HepG2 (cell line): ENCODE measurements around the gene AFF1. TPM values are rescaled to one million over a fixed set of nuclear protein-coding genes. Genes with fewer than 3 reads are reported as not detected.

ENCODE experiments used
- ATAC-seq: fragments of 200-7000 bp; cut with Tn5 transposase; 3 replicates; pipeline ENCODE4 v1.9.1; 2020; ENCODE audit warnings: mild to moderate bottlenecking, moderate library complexity
- BruUV-seq: library from RNA; stranded (reverse); fragments of 400-500 nt; replicated peaks from 2 replicates; lab custom pipeline; 2021; lab: Mats Ljungman, UMichigan
- CTCF ChIA-PET: fragments of 300-600 bp; formaldehyde crosslinking; extraction: SDS; loops from one replicate; lab custom pipeline; 2021; ENCODE audit warnings: low total read pairs, inconsistent platforms, low intra/inter-chr PET ratio; lab: Yijun Ruan, JAX
- POLR2A ChIA-PET: fragments of 350-600 bp; sonication (Branson Sonifier 250); formaldehyde crosslinking; loops from one replicate; lab custom pipeline; 2020; ENCODE audit warnings: antibody characterized with exemption, inconsistent platforms; lab: Yijun Ruan, JAX
- DNase-seq: peaks from one replicate; pipeline ENCODE4 v3.0.0-alpha.2; 2015; ENCODE audit warnings: low spot score
- FAIRE-seq: peaks from 3 replicates; lab custom pipeline; 2011; peaks lifted over from hg19 to GRCh38; lab: Jason Lieb, UNC
- H2AFZ ChIP-seq: one replicate; pipeline ENCODE4 v1.6.1; 2011; ENCODE audit warnings: low read length, inconsistent platforms
- H3K27ac ChIP-seq: fragments of 300-600 bp; 3 replicates; pipeline ENCODE4 v1.8.0; 2011; ENCODE audit warnings: mixed run types, mild to moderate bottlenecking, mixed read lengths, low read length, inconsistent platforms; ENCODE audit not compliant: insufficient read depth; ENCODE audit errors: extremely low read length
- H3K27me3 ChIP-seq, 2 experiments: fragments of 200-600 bp in 1 of 2; 2 replicates in 1 of 2; 3 replicates in 1 of 2; pipeline versions ENCODE4 v1.6.0 to v1.8.0; 2011; ENCODE audit warnings: low read length in 2 of 2, mild to moderate bottlenecking in 2 of 2, moderate library complexity in 2 of 2, inconsistent platforms in 1 of 2; ENCODE audit not compliant: insufficient read depth in 2 of 2, control insufficient read depth in 1 of 2
- H3K36me3 ChIP-seq, 2 experiments: fragments of 200-600 bp in 1 of 2; replicated peaks in 1 of 2; 2 replicates in 1 of 2; 3 replicates in 1 of 2; pipeline versions ENCODE4 v1.5.1 to v1.8.0; 2011; ENCODE audit warnings: low read length in 2 of 2, inconsistent platforms in 1 of 2; ENCODE audit not compliant: insufficient read depth in 2 of 2, control insufficient read depth in 1 of 2
- H3K4me1 ChIP-seq: 2 replicates; pipeline ENCODE4 v1.5.1; 2012; ENCODE audit warnings: low read length, inconsistent platforms; ENCODE audit not compliant: insufficient read depth
- H3K4me2 ChIP-seq: 2 replicates; pipeline ENCODE4 v1.6.0; 2011; ENCODE audit warnings: low read depth, low read length, inconsistent platforms
- H3K4me3 ChIP-seq, 3 experiments: fragments of 200-600 bp in 1 of 3; sonication (generic), shearing (Covaris generic) in 1 of 3; replicated peaks in 1 of 3; 2 replicates each; pipeline ENCODE4 v1.5.1; 2011 to 2016; ENCODE audit warnings: low read length in 3 of 3, inconsistent platforms in 2 of 3, low read depth in 2 of 3, mild to moderate bottlenecking in 2 of 3, control low read depth in 1 of 3, mixed read lengths in 1 of 3; ENCODE audit not compliant: insufficient read depth in 1 of 3
- H3K79me2 ChIP-seq: one replicate; pipeline ENCODE4 v1.6.1; 2011; ENCODE audit warnings: low read length, inconsistent platforms; ENCODE audit not compliant: insufficient read depth
- H3K9ac ChIP-seq: 2 replicates; pipeline ENCODE4 v1.6.0; 2011; ENCODE audit warnings: mild to moderate bottlenecking, low read depth, low read length, inconsistent platforms; ENCODE audit not compliant: insufficient read depth
- H3K9me3 ChIP-seq: 2 replicates; pipeline ENCODE4 v1.5.1; 2012; ENCODE audit warnings: mild to moderate bottlenecking, low read length
- H4K20me1 ChIP-seq: 2 replicates; pipeline ENCODE4 v1.6.0; 2011; ENCODE audit warnings: inconsistent platforms, mild to moderate bottlenecking, low read length, moderate library complexity; ENCODE audit not compliant: insufficient read depth
- JDP2 ChIP-seq: sonication (generic); formaldehyde crosslinking; IDR thresholded peaks from 2 replicates; pipeline ENCODE4 v1.8.1; 2022; ENCODE audit warnings: missing genetic modification reagents, borderline replicate concordance
- KAT8 ChIP-seq: IDR thresholded peaks from 2 replicates; pipeline ENCODE4 v1.6.1; 2016; ENCODE audit warnings: missing genetic modification reagents, missing compliant biosample characterization
- MYC ChIP-seq: sonication (generic); formaldehyde crosslinking; IDR thresholded peaks from 2 replicates; pipeline ENCODE4 v1.9.0; 2021; ENCODE audit warnings: missing genetic modification reagents, borderline replicate concordance
- NR1H2 ChIP-seq: sonication (generic); formaldehyde crosslinking; IDR thresholded peaks from 2 replicates; pipeline ENCODE4 v1.8.1; 2022; ENCODE audit warnings: low read depth, missing genetic modification reagents, borderline replicate concordance
- ZFP36L1 ChIP-seq: sonication (generic); formaldehyde crosslinking; IDR thresholded peaks from 2 replicates; pipeline ENCODE4 v1.8.0; 2022; ENCODE audit warnings: mild to moderate bottlenecking, missing genetic modification reagents, moderate library complexity
- ZFP41 ChIP-seq: sonication (generic); formaldehyde crosslinking; IDR thresholded peaks from 2 replicates; pipeline ENCODE4 v1.4.0; 2020; ENCODE audit warnings: mild to moderate bottlenecking, missing genetic modification reagents, borderline replicate concordance
- ZNF274 ChIP-seq: sonication (generic); formaldehyde crosslinking; IDR thresholded peaks from 2 replicates; pipeline ENCODE4 v1.5.1; 2020; ENCODE audit warnings: mild to moderate bottlenecking, missing genetic modification reagents
- ZNF280D ChIP-seq: sonication (generic); formaldehyde crosslinking; IDR thresholded peaks from 2 replicates; pipeline ENCODE4 v1.5.1; 2020; ENCODE audit warnings: mild to moderate bottlenecking, missing genetic modification reagents
- ZNF781 ChIP-seq: sonication (generic); formaldehyde crosslinking; IDR thresholded peaks from 2 replicates; pipeline ENCODE4 v1.5.1; 2020; ENCODE audit warnings: borderline replicate concordance, mild to moderate bottlenecking, missing genetic modification reagents; ENCODE audit errors: not compliant biosample characterization
- ZSCAN29 ChIP-seq: sonication (generic); formaldehyde crosslinking; conservative IDR thresholded peaks from 2 replicates; pipeline ENCODE4 v1.4.0; 2020; ENCODE audit warnings: mild to moderate bottlenecking, missing genetic modification reagents
- WGBS: methylation state at CpG from one replicate; pipeline ENCODE4 v1.1.6; 2017; ENCODE audit warnings: low lambda C conversion rate; 5-methylcytosine and 5-hydroxymethylcytosine counted together
- in situ Hi-C: cut with HindIII; loops from 2 replicates; pipeline ENCODE4 v1.10.0; 2017; ENCODE audit warnings: low pct_unique_long_range_greater_than_20kb; ENCODE audit not compliant: extremely low pct_ligation_motif_present
- intact Hi-C: fragments of 100-400 bp; cut with micrococcal nuclease; formaldehyde crosslinking; loops from one replicate; pipeline ENCODE4 v1.10.0; 2022; ENCODE audit not compliant: unreplicated experiment
- polyA plus RNA-seq, 8 experiments: library from polyadenylated mRNA; depleted of rRNA in 3 of 8; stranded (reverse) in 7 of 8; unstranded in 1 of 8; fragments of >200 nt; fragmentation: Illumina TruSeq in 4 of 8; extraction: Trizol in 4 of 8; gene quantifications; 2 replicates each; pipeline versions ENCODE4 v1.2.1 to v1.2.3, GENCODE V29; 2011 to 2016; ENCODE audit warnings: low read depth in 4 of 8, missing spikeins in 1 of 8, mixed read lengths in 1 of 8; ENCODE audit not compliant: insufficient read depth in 1 of 8
- total RNA-seq, 5 experiments: library from RNA; depleted of rRNA; stranded (reverse); fragments of >200 nt; fragmentation: Illumina TruSeq; extraction: Trizol; gene quantifications; 2 replicates each; pipeline ENCODE4 v1.2.3, GENCODE V29; 2016; ENCODE audit warnings: low read depth in 1 of 5
- TF ChIP-seq, protein P1 (sequence below): sonication (generic); formaldehyde crosslinking; IDR thresholded peaks from 2 replicates; pipeline ENCODE4 v1.4.0; 2020; ENCODE audit warnings: missing genetic modification reagents

The AFF1 gene
- total and polyA plus RNA-seq, 2 of the 13 experiments (the other 11 are each of a cell fraction or from before 2014, with no cell fraction given) = 15.5 to 15.9 TPM

- H3K4me2 ChIP-seq = peak overlapping the region; percentile 30; the same call in 1 of the 2 replicates
- no peaks in the 10 kb centered on the region for H3K9me3 ChIP-seq
- no peak for FAIRE-seq
- no peaks in the 10 kb centered on the region; a peak in 1 of 5 replicates for H3K36me3 ChIP-seq
- CTCF ChIA-PET = no interaction called here
- no peak for ATAC-seq
- H3K27ac ChIP-seq = no peak overlapping the region
- peaks cover 43% of the 10 kb centered on the region for H4K20me1 ChIP-seq
- in situ Hi-C loops = loop anchor here (5.0 kb wide), 1 partner anchor 72 kb away; the partner anchor contains the start of gene AFF1
- no peaks in the 10 kb centered on the region; a peak in 1 of 5 replicates for H3K27me3 ChIP-seq
- H3K4me3 ChIP-seq = no peak overlapping the region
- H3K4me1 ChIP-seq = peaks cover 80% of the 10 kb centered on the region
- intact Hi-C loops = no loop called here
- WGBS = 82% methylated on average over 2 of the region's 2 CpGs
- peak overlapping the region; percentile 25; the same call in 1 of the 2 replicates for H3K9ac ChIP-seq
- H2AFZ ChIP-seq = no peak overlapping the region
- no TSS peak for BruUV-seq
- DNase-seq = no peak
- peaks cover 72% of the 10 kb centered on the region for H3K79me2 ChIP-seq
- POLR2A ChIA-PET = interaction anchor here (0.6 to 1.4 kb wide), 2 partner anchors 74 to 105 kb away, joined by 3 to 4 read pairs; partner anchors contain the start of gene AFF1
- TF ChIP-seq JDP2 (CRISPR knock-in tag) = no peak
- no peak for TF ChIP-seq NR1H2 (CRISPR knock-in tag)
- no peak for TF ChIP-seq KAT8 (CRISPR knock-in tag)
- no peak for TF ChIP-seq ZNF274
- no peak for TF ChIP-seq ZFP41 (CRISPR knock-in tag)
- no peak for TF ChIP-seq ZNF781 (CRISPR knock-in tag)
- no peak for TF ChIP-seq ZFP36L1 (CRISPR knock-in tag)
- no peak for TF ChIP-seq MYC (CRISPR knock-in tag)
- TF ChIP-seq, protein P1, sequence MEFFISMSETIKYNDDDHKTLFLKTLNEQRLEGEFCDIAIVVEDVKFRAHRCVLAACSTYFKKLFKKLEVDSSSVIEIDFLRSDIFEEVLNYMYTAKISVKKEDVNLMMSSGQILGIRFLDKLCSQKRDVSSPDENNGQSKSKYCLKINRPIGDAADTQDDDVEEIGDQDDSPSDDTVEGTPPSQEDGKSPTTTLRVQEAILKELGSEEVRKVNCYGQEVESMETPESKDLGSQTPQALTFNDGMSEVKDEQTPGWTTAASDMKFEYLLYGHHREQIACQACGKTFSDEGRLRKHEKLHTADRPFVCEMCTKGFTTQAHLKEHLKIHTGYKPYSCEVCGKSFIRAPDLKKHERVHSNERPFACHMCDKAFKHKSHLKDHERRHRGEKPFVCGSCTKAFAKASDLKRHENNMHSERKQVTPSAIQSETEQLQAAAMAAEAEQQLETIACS (CRISPR knock-in tag) = no peak
- TF ChIP-seq ZSCAN29 (CRISPR knock-in tag) = no peak
- no peak for TF ChIP-seq ZNF280D
These were observed 74.4 kb downstream of the AFF1 start for GRCh38 chr4:87009095-87009648.
